HG03064 (cell line): Measurements from ENCODE around the gene IL20.
"Not testable (repeated sequence)": the region's sequence is repeated elsewhere in the genome, so short reads cannot be mapped to it uniquely, and the experiment has no call there.

Experiments
- ATAC-seq: cut with Tn5 transposase; IDR thresholded peaks from one replicate; pipeline ENCODE4 v1.9.1; 2021; ENCODE audit warnings: low read depth; ENCODE audit not compliant: unreplicated experiment

IL20 gene

DNA sequence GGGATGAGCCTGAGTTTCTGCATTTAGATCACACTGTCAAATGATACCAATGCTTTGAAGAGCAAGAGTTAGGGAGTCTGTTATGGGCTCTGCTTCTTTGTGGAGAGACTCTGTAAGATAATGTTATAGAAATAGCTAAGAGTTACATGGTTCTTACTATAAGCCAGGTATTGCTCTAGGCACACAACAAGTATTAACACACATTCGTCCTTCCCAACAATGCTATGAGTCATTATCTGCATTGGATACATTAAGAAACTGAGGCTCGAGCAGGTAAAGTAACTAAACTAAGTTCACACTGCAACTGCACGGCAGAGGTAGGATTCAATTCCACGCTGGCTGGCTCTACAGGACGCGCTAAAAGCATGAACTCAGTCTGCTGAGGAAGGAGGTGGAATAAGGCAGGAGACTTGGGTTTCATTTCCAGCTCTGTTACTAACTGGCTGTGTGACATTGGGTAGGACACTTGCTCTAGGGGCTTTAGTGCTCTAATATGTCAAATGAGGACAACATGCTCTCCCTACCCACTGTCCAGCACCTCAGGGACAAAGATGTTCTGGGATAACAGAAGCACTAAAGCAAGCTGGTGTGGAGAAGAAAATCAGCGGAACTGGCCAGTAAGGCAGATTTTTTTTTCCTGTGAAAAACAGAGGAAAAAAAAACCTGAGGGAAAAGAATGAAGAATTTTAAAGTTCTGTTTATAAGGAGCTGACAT is 23.7 kb upstream of the IL20 start:
- no peak for ATAC-seq

GRCh38 chr1:206842854-206843253 is 22.6 kb upstream of the IL20 start:
- no peak for ATAC-seq

GRCh38 chr1:206843626-206844025 is 21.8 kb upstream of the IL20 start:
- no peak for ATAC-seq

DNA sequence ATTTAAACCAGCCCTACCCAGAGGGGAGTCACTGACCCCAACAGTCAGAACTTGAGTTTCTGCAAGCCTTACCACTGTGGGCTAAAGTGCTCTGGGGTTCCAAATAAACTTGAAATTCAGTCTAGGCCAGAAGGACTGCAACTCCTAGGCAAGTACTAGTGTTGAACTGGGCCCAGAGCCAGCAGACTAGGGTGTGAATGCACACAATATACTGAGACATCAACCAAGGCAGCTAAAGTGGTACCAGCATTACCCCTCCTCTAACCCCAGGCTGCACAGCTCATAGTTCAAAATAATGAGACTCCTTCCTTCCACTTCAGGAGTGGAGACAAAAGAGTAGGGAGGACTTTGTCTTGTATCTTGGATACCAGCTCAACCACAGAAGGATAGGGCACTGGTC is 18.9 kb upstream of the IL20 start:
- no peak for ATAC-seq

- no peak for ATAC-seq
Measured at GRCh38 chr1:206847337-206847834, 18.0 kb upstream of the IL20 start.

DNA sequence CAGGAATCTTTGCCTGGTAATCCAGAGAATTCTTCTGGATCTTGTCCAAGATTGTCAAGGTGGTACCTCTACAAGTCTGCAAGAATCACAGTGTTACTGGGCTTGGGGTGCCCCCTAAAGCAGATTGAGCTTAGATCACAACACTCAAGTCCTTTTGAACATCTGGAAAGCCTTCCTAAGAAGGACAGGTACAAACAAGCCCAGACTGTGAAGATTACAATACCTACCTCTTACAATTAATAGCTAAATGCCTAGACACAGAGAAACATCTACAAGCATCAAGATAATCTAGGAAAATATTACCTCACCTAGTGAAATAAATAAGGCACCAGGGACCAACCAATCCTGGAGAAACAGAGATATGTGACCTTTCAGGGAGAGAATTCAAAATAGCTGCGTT is 17.5 kb upstream of the IL20 start:
- ATAC-seq = no peak

GRCh38 chr1:206850401-206850800 is 15.0 kb upstream of the IL20 start:
- ATAC-seq = no peak

GRCh38 chr1:206851341-206852010 is 13.9 kb upstream of the IL20 start:
- ATAC-seq = no peak

DNA sequence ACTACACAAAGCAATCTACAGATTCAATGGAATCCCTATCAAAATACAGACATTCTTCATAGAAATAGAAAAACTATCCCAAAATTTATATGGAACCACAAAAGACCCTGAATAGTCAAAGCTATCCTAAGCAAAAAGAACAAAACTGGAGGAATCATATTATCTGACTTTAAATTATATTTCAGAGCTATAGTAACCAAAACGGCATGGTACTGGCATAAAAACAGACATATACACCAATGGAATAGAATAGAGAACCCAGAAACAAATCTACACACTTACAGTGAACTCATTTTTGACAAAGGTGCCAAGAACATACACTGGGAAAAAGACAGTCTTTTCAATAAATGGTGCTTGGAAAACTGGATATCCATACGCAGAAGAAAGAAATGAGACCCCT is 12.8 kb upstream of the IL20 start:
- ATAC-seq = not testable (repeated sequence)

DNA sequence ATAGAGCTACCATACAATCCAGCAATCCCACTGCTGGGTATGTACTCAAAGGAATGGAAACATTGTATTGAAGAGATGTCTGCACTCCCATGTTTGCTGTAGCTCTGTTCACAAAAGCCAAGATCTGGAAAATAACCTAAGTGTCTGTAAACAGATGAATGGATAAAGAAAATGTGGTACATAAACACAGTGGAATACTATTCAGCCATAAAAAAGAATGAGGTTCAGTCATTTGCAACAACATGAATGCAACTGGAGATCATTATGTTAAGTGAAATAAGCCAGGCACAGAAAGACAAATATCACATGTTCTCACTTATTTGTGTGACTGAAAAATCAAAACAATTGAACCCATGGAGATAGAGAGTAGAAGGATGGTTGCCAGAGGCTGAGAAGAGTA is 11.7 kb upstream of the IL20 start:
- ATAC-seq = not testable (repeated sequence)

DNA sequence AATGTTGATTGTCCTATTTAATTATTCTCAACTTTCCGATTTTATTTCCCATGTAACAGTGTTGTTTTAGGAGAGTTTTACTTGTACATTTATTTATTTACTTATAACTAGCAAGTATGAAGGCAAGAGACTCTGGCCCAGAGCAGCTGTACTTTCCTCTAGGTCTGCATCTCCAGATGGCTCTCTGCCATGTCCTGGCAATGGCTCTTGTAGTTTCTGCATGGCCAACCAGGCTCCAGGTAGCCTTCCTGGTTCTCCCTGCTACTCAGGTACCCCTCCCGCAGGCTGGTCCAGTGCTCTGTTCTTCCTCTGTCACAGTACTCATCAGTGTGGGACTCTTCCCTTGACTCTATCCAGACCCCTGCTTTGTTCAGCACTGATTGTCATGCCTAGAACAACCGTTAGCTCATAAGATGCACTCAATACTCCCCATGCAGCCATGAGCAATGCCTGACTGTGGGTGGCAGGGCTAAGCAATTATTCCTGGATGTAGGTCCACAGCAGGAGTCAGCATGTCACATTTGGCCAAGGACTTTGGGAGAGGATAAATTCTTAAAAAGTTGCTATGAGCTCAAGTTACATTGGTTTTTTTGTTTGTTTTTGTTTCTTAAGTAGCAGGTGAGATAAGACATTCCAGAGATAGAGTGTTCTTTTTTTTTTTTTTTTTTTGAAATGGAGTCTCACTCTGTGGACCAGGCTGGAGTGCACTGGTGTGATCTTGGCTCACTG is 10.9 kb upstream of the IL20 start:
- ATAC-seq = no peak

GRCh38 chr1:206855859-206856258 is 9.6 kb upstream of the IL20 start:
- ATAC-seq = no peak

DNA sequence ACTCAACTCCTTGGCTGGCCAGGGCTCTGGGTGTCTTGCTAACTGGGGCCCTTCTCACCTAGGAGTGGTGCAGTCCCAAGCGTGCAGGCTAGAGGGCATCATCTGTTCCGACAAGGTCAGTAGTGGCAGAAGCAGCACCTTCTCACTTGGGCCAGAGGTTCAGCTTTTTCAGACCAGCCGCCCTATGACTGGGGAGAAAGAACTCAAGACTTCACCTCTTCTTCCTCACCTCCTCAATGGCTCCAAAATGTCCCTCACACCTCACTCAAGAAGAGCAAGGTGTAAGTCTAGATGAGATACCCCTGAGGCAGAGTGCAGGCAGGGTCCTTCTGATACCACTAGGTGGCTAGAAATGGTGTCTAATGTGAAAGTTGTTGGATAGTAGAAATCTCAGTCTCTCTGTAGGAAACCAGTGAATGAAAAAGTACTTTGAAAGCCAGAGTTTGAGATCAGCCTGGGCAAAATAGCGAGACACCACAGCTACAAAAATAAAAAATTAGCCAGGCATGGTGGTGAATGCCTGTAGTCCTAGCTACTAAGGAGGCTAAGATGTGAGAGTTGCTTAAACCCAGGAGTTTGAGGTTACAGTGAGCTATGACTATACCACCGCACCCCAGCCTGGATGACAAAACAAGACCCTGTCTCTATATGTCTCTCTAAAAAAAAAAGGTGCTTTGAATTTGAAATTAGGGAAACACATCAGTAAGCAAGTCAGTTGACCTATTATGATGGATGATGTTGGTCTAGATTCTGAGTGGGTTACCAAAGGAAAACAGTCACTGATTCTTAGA is 8.6 kb upstream of the IL20 start:
- no peak for ATAC-seq

GRCh38 chr1:206859082-206859521 is 6.3 kb upstream of the IL20 start:
- ATAC-seq = no peak

- ATAC-seq = no peak
Measured at GRCh38 chr1:206860165-206860564, 5.3 kb upstream of the IL20 start.

DNA sequence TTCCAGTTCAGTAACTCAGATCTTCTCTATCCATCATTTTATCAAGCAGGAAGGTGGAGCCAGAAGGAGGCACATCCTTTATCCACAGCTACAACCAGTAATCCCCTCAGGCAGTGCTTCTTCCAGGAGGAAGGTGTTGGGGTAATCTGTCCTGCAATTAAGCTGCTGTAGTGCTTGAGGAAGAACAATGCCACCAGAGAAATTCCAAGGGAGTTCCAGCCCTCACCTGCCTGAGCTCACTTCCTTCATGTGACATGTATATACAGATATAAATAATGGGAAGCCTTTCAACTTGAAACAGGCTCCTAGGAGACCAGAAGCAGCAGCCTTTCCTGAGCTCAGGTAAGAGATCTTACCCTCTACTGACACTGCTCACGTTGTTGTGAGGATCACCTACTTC is 2.2 kb upstream of the IL20 start:
- no peak for ATAC-seq

GRCh38 chr1:206866062-206866461 is 639 bp downstream of the IL20 start:
- ATAC-seq = no peak

- no peak for ATAC-seq
Measured at GRCh38 chr1:206867239-206867638, 1.8 kb downstream of the IL20 start.

DNA sequence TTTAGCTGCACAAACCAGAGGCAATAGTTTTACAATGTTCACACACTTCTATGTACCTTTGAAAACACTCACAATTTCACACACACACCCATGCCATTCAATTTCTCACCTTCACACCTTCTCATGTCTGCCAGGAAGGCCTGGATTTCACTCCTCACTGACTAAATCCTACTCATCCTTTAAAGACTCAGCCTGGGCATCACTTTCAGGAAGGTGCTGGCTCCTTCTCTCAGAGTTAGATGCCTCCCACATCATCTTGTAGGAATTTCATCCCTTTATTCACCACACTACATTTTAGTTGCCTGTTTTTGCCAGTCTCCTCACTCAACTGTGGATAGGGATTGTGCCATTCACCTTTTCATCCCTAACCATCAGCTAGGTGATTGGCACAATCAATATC is 2.3 kb downstream of the IL20 start:
- no peak for ATAC-seq

GRCh38 chr1:206868264-206868663 is 2.8 kb downstream of the IL20 start:
- no peak for ATAC-seq

- no peak for ATAC-seq
Measured at GRCh38 chr1:206872139-206872538, 6.7 kb downstream of the IL20 start.
